Lower leg skin (tissue), 4 donors: ENCODE results near the gene GALNT14. TPM values are rescaled to one million over a fixed set of nuclear protein-coding genes. Genes with fewer than 3 reads are reported as not detected.

Experiments
- DNase-seq, 2 donors: peaks; one replicate each; pipeline ENCODE4 v3.0.0-alpha.2; 2019; ENCODE audit warnings: low spot score in 2 of 2
- H3K4me3 ChIP-seq: fragments of 200-600 bp; sonication (generic); 2 replicates; pipeline ENCODE4 v1.5.1; 2017; ENCODE audit warnings: mild to moderate bottlenecking, low read depth; ENCODE audit not compliant: poor library complexity, severe bottlenecking
- POLR2A ChIP-seq, 2 donors: fragments of 450-650 bp; IDR thresholded peaks; one replicate each; pipeline ENCODE4 v1.6.1; 2016 to 2017; ENCODE audit warnings: antibody characterized with exemption in 2 of 2, mild to moderate bottlenecking in 1 of 2, moderate library complexity in 1 of 2
- WGBS, 2 donors: methylation state at CpG; one replicate each; pipeline ENCODE4 v1.1.5; 2018; 5-methylcytosine and 5-hydroxymethylcytosine counted together
- intact Hi-C: fragments of 100-400 bp; cut with DNase I; formaldehyde crosslinking; loops from one replicate; pipeline ENCODE4 v1.15.0; 2023; ENCODE audit warnings: low total_unique reads
- total RNA-seq, 4 donors: library from RNA; depleted of rRNA; stranded (reverse); fragments of >200 nt; gene quantifications; one replicate each; pipeline ENCODE4 v1.1.0, GENCODE V29; 2016
- TF ChIP-seq, protein P1 (sequence below), 3 donors: fragments of 450-650 bp; IDR thresholded peaks; one replicate each; pipeline ENCODE4 v1.5.1; 2016; ENCODE audit warnings: antibody characterized with exemption in 3 of 3, mild to moderate bottlenecking in 3 of 3, moderate library complexity in 2 of 3

Gene GALNT14
- total RNA-seq, 4 donors from 2014 or later = 2.5 to 6.2 (median 4.0) TPM

DNA sequence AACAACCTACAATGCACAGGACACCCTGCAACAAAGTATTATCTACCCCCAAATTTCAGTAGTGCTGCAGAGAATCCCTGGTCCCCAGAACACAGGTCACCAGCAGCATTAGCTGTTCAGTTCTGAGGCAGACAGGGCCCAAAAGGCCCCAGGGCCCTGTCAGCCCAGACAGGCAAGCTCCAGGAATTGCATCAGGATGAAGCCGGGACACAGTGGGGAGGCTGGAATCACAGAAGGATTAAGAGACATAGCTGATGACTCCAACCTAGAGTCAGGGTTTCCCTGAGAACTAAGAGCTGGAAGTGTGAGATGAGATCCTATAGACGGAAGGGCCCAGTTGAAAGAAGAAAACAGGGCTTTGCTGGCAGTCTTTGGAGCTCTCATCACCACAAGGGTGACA, 148.1 kb downstream of the GALNT14 start:
- no peak overlapping the region for H3K4me3 ChIP-seq
- intact Hi-C loops = no loop called here
- WGBS, 2 donors = 96 to 97% methylated on average over 2 of the region's 2 CpGs
- DNase-seq = no peak
- TF ChIP-seq, protein P1, sequence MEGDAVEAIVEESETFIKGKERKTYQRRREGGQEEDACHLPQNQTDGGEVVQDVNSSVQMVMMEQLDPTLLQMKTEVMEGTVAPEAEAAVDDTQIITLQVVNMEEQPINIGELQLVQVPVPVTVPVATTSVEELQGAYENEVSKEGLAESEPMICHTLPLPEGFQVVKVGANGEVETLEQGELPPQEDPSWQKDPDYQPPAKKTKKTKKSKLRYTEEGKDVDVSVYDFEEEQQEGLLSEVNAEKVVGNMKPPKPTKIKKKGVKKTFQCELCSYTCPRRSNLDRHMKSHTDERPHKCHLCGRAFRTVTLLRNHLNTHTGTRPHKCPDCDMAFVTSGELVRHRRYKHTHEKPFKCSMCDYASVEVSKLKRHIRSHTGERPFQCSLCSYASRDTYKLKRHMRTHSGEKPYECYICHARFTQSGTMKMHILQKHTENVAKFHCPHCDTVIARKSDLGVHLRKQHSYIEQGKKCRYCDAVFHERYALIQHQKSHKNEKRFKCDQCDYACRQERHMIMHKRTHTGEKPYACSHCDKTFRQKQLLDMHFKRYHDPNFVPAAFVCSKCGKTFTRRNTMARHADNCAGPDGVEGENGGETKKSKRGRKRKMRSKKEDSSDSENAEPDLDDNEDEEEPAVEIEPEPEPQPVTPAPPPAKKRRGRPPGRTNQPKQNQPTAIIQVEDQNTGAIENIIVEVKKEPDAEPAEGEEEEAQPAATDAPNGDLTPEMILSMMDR (IDR thresholded peaks at IDR 0.05) = no peak
- no peak for TF ChIP-seq POLR2A (IDR thresholded peaks at IDR 0.05)

DNA sequence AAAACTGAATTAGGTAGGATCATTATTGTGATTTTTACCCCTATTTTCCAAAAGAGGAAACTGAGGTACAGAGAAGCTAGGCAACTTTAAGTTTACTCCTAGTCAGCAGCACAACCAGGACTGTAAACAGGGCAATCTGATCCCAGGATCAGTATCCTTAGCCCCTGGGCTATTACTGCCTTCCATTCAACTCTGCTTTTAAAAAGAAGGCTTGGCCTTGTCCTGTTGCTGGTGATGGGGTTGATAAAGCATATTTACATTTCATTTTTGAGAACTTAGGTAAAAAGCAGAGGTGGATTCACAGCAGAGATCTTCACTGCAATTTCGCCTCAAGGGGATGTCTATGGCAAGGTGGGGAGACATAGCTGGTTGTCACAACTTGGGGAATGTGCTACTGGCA, 148.5 kb downstream of the GALNT14 start:
- 88 to 100% methylated on average over 1 of the region's 1 CpG for WGBS, 2 donors
- no peak overlapping the region for H3K4me3 ChIP-seq
- intact Hi-C loops = no loop called here
- TF ChIP-seq POLR2A (IDR thresholded peaks at IDR 0.05) = no peak
- TF ChIP-seq, protein P1 (IDR thresholded peaks at IDR 0.05) = no peak
- DNase-seq = no peak

DNA sequence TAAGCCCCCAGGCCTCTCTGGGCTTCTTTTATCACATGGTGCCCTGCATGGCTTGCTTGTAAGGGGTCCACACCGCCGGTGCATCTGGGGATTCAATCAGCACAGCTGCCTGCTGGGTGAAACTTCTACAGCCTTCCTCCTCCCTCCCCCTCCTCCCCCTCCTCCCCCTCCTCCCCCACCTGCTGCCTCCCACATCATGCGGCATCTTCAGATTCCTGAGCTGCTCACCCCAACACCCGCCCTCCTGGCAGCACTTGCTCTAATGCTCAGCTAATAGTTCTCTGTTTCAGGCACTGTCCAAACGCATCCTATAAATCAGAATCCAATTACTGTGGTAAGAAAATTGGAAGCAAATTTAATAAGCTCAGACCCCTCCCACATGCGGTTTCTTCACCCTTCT, 150.7 kb downstream of the GALNT14 start:
- H3K4me3 ChIP-seq = no peak overlapping the region
- no peak for DNase-seq
- TF ChIP-seq, protein P1 (IDR thresholded peaks at IDR 0.05) = no peak
- no peak for TF ChIP-seq POLR2A (IDR thresholded peaks at IDR 0.05)
- intact Hi-C loops = no loop called here
- 69 to 75% methylated on average over 6 of the region's 6 CpGs for WGBS, 2 donors

DNA sequence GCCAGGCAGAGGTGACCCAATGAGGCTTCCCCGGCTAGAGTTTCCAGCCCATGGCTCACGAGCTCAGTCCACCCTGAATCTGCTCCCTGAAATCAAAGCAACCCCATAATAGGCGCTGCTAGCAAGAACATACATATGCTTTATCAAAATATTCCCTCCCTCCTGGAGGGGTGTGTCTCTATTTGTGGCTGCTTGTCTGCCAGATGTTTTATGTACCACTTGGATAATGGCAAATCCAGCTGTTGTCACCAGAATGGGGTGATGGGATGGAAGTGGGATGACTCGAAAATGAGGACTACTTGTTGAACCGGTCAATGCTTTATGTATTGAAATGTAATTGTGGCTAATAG, 152.0 kb downstream of the GALNT14 start:
- H3K4me3 ChIP-seq = no peak overlapping the region
- no peak for TF ChIP-seq POLR2A (IDR thresholded peaks at IDR 0.05)
- TF ChIP-seq, protein P1 (IDR thresholded peaks at IDR 0.05) = no peak
- 89 to 90% methylated on average over 5 of the region's 5 CpGs for WGBS, 2 donors
- intact Hi-C loops = no loop called here
- no peak for DNase-seq

DNA sequence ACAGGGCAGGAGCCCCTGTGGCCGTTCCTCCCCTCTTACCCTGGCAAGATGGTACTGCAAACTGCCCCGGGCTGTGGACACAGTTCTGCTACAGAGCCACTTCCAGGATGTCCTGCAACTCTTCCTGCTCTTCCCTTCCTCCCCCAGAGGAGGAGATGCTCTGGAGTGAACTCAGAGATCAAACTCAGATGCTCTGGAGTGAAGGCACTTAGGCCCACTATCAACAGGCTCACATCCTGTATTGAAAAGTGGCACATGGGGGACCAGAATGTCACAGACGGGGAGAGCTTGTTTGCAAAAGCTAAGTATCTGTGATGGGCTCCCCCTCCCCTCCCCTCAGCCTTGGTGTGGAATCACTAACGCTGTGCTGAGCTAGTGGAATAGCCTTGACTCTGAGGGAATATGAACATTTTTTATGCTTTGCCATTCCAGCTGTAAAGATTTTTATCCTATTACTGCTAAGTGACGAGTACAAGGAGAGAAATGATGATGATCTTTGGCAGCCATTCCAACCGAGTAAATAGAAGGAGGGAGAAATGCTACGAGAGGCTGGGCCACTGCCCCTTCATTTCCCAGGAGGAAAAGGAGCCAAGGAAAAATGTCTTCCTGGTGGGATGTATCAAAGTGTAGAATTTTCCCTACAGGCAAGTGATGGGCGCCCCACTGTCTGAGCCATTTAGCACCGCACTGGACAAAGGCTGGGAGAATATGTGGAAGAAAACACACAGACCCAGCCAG, 152.6 kb downstream of the GALNT14 start:
- intact Hi-C loops = no loop called here
- DNase-seq = no peak

More for the DNA sequence above, 152.6 kb downstream of the GALNT14 start:
- TF ChIP-seq, protein P1 (IDR thresholded peaks at IDR 0.05) = no peak
- TF ChIP-seq POLR2A (IDR thresholded peaks at IDR 0.05) = no peak
- 78 to 83% methylated on average over 9 of the region's 9 CpGs for WGBS, 2 donors
- H3K4me3 ChIP-seq = no peak overlapping the region
